Stimulated activated naive CD8-positive, alpha-beta T cell treated with anti-CD3 and anti-CD28 coated beads, Interleukin-15, amount 100 ng/mL, for 72 hours (primary cell): ENCODE results near the gene ZBTB24.

Experiments used
- ATAC-seq: fragments of 150-1000 bp; cut with Tn5 transposase; 2 replicates; pipeline ENCODE4 v1.10.0; 2021; ENCODE audit warnings: mild to moderate bottlenecking, moderate library complexity
- DNase-seq, 2 donors: peaks; one replicate each; pipeline ENCODE4 v3.0.0; 2021 to 2022
- H3K27ac Mint-ChIP-seq, 2 donors: one replicate each; pipeline ENCODE4 v1.8.0; 2022; ENCODE audit warnings: mild to moderate bottlenecking in 2 of 2, mixed read lengths in 2 of 2, moderate library complexity in 2 of 2
- H3K27me3 Mint-ChIP-seq: one replicate; pipeline ENCODE4 v1.8.0; 2022; ENCODE audit warnings: mixed read lengths
- H3K4me1 Mint-ChIP-seq: one replicate; pipeline ENCODE4 v1.8.0; 2022; ENCODE audit warnings: mild to moderate bottlenecking, mixed read lengths
- H3K4me3 Mint-ChIP-seq, 2 donors: one replicate each; pipeline ENCODE4 v1.8.0; 2022; ENCODE audit warnings: mild to moderate bottlenecking in 2 of 2, mixed read lengths in 2 of 2, moderate library complexity in 1 of 2
- H3K9me3 Mint-ChIP-seq, 2 donors: one replicate each; pipeline ENCODE4 v1.8.0; 2022; ENCODE audit warnings: mixed read lengths in 2 of 2

Gene ZBTB24

DNA sequence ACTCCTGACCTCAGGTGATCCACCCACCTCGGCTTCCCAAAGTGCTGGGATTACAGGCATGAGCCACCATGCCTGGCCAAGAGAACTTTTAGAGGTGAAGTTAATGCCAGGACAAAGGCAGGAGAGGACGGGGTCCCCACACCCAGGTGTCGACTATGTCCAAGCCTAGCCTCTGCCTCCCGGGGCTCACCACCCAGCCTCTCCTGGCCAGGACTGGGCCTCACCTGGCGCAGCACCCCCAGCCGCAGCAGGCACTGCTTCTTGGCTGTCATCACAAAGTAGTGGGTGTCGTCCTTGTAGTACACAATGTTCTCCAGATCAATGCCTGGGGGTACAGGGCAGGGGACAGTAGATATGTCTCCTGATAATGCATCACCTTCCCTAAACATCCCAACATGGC, 31.6 kb downstream of the ZBTB24 start:
- peaks cover 70% of the 10 kb centered on the region for H3K4me1 Mint-ChIP-seq
- H3K4me3 Mint-ChIP-seq = no peak overlapping the region
- ATAC-seq (no peak), DNase-seq (no peak)
- no peaks in the 10 kb centered on the region for H3K27me3 Mint-ChIP-seq
- H3K9me3 Mint-ChIP-seq = no peaks in the 10 kb centered on the region
- H3K27ac Mint-ChIP-seq = no peak overlapping the region

DNA sequence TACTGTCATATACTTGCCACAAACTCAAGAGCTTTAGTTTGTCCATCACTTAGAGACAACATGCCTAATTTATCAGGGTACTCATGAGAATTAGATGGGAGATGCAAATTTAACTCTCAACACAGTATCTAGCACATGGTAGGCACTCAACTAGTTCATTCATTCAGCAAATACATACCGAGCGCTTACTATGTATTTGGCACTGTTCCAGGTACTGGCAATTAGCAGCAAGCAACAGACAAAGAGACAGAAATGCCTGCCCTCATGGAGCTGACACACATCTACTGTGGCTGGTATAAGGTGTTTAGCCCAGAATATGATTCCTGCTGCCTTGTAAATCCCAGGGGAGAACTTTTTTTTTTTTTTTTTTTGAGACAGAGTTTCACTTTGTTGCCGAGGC, 32.2 kb downstream of the ZBTB24 start:
- no peaks in the 10 kb centered on the region for H3K9me3 Mint-ChIP-seq
- H3K4me3 Mint-ChIP-seq = no peak overlapping the region
- DNase-seq (no peak), ATAC-seq (no peak)
- H3K4me1 Mint-ChIP-seq = peaks cover 66% of the 10 kb centered on the region
- H3K27ac Mint-ChIP-seq = no peak overlapping the region
- H3K27me3 Mint-ChIP-seq = no peaks in the 10 kb centered on the region

DNA sequence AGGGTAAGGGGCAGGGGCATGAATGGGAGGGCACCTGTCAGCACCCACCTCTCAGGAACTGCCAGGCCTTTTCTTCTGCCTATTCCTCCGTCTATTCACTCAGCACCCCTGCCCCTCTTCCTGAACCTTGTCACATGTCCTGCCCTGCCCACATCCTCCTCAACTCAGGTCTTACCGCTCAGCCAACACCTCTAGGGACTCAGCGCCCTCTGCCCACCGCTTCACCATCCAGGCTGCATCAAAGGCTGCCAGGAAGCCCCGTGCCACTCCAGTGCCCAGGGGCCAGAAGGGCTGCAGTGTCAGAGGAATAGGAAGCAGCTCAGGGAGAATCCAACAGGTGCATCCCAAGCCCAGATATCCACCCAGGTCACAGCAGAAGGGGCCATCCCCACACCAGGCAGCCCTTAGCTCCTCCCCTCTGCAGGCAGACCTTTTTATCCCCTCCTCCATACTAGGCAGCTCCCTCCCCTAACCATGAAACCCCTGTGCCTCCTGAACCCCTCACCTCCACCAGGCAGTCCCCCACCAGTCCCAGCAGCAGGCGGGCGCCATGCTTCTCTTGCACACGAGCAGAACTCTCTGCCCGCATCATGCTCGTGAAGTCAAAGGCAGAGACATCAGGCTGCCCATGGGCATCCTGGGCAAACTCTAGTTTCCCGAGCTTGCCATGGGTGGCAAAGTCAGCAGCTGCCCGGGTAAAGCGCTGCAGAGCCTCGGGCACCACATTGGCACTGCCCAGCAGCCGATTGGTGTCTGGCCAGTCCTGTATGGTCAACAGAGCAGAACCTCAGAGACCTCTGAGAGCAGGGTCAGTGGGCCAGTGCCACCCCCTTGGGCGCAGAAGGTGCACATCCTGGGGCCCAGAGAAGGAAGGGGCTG, 33.0 kb downstream of the ZBTB24 start:
- peak in 1 of 2 donors; percentile 47 for DNase-seq
- no peaks in the 10 kb centered on the region for H3K27me3 Mint-ChIP-seq
- H3K4me1 Mint-ChIP-seq = peaks cover 72% of the 10 kb centered on the region
- H3K9me3 Mint-ChIP-seq = no peaks in the 10 kb centered on the region
- peak overlapping the region; percentile 83 to 90 for H3K27ac Mint-ChIP-seq
- H3K4me3 Mint-ChIP-seq = peak overlapping the region; percentile 21 to 76
- peak; percentile 70 for ATAC-seq

DNA sequence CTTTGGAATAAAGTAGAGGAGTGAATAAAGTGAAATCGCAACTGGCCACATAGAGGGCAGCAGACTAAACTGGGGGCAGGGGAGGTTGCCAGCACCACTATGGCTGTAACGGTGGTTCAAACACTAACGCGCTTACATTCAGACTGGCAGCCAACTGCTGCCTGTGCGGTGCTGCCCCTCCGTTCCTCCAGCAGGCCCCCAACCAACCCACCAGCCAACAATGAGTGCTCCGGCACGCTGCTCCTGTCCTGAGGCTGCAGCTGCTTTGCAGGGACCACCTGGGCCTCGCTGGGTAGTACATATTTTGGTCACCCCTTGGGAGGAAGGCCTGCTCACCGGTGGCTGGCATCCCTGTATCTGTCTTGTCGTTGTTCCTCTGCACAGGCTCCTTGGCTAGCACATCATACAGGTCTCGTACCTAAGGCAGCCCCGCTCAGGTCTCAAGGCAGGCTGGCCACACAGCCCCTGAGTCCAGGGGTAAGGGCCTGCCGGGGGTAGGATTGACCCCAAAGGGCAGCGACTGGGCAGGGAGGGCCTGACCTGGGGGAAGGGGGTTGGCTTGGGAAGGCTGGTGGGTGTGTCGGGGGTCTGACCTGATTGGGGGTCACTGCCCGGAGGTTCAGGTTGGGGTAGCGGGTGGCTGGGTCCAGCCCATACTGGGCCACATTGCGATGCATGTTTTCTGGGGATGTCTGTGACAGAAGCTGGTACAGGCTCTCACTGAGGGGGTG, 33.8 kb downstream of the ZBTB24 start:
- peaks cover 70% of the 10 kb centered on the region for H3K4me1 Mint-ChIP-seq
- H3K27ac Mint-ChIP-seq = no peak overlapping the region
- H3K4me3 Mint-ChIP-seq = no peak overlapping the region
- ATAC-seq = peak; percentile 27
- DNase-seq = no peak
- no peaks in the 10 kb centered on the region for H3K27me3 Mint-ChIP-seq
- H3K9me3 Mint-ChIP-seq = no peaks in the 10 kb centered on the region

DNA sequence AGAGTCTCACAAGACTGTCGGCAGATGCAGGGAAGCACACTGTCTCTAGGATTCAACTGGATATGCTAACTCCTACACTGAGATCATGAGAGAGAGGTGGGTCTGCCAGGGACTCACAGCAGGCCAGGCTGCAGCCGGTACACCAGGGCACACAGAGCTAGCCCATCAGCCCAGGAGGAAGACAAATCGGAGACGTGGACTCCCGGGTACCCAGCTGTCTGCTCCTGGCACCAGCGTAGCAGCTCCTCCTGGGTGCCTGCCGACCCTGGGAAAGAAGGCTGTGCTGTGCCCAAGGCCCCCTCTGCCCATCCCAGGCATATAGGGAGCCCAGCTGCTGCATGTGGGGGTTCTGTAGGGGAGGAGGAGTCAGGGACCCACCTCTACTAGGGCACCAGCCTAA, 34.4 kb downstream of the ZBTB24 start:
- Mint-ChIP-seq H3K4me1 (peaks cover 69% of the 10 kb centered on the region), H3K9me3 (no peaks in the 10 kb centered on the region), H3K27me3 (no peaks in the 10 kb centered on the region), H3K4me3 (no peak overlapping the region), H3K27ac (no peak overlapping the region)
- DNase-seq = no peak
- no peak for ATAC-seq

DNA sequence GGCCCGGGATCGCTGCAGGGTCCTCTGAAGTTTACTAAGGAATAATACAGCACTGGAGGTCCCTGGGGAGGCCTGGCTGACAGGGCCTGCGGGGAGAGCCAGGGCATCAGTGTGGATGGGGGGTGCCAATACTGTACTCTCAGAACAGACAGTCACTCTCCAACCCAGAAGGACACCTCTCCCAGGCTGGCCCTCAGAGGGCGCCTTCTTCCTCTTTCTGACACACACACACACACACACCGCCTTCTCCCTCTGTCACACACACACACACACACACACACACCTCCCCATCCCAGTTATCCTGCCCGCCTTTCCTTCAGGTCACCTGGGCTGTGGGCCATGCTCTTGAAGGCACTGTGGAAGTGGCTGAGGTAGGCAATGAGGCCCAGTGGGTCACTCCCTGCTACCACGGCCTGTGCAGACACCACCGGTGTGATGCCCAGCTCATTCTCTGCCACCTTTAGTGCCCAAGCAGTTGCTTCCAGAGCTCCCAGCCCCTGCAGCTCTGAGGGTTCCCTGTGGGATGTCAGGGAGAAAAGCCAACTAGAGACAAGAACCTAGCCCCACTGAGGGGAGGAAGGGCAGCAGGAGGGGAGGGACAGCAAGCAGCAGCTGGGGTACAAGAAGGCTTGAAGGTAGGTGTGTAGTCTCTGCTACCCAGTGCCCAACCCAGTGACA, 35.0 kb downstream of the ZBTB24 start:
- Mint-ChIP-seq H3K4me3 (no peak overlapping the region), H3K4me1 (peaks cover 69% of the 10 kb centered on the region), H3K9me3 (no peaks in the 10 kb centered on the region), H3K27ac (no peak overlapping the region), H3K27me3 (no peaks in the 10 kb centered on the region)
- DNase-seq (no peak), ATAC-seq (no peak)

DNA sequence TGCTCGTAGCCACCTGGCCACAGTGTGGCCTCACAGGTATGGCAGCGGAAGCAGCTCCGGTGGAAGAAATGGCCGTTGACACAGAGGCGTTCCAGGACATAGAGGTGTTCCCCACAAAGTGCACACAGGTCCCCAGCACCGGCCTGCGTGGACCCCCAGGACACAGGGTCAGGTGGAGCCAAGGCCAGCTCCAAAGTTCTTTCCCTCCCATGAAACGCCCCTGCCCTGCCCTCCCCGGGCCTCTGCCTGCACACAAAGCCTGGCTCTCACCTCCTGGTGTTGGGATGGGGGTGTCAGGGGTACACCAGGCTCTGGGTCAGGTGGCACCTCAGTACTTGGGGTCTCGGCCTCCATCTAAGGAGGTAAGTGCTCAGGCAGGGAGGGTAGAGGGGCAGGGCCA, 35.9 kb downstream of the ZBTB24 start:
- no peak for ATAC-seq
- Mint-ChIP-seq H3K27me3 (no peaks in the 10 kb centered on the region), H3K9me3 (no peaks in the 10 kb centered on the region), H3K27ac (no peak overlapping the region), H3K4me1 (peaks cover 69% of the 10 kb centered on the region), H3K4me3 (no peak overlapping the region)
- no peak for DNase-seq

DNA sequence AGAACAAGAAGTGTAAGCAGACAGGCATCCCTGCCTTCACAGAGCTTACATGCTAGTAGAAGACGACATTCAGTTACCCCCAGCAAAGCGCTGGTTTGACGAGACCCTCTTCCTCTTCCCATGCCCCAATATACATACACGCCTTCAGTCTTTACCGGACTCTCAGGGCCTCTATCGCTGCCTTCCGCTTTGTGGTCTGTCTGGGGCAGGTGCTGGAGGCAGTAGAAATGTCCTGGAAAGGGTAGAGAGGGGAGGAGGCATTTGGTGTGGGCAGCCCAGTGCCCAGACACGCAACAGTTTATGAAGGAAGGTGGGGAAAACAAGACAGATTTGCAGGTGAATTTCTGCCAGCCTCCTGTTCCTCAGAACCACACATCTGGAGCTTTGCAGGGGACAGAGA, 36.5 kb downstream of the ZBTB24 start:
- ATAC-seq (no peak), DNase-seq (no peak)
- H3K4me1 Mint-ChIP-seq = peaks cover 70% of the 10 kb centered on the region
- H3K4me3 Mint-ChIP-seq = no peak overlapping the region
- no peaks in the 10 kb centered on the region for H3K27me3 Mint-ChIP-seq
- no peaks in the 10 kb centered on the region for H3K9me3 Mint-ChIP-seq
- no peak overlapping the region for H3K27ac Mint-ChIP-seq

DNA sequence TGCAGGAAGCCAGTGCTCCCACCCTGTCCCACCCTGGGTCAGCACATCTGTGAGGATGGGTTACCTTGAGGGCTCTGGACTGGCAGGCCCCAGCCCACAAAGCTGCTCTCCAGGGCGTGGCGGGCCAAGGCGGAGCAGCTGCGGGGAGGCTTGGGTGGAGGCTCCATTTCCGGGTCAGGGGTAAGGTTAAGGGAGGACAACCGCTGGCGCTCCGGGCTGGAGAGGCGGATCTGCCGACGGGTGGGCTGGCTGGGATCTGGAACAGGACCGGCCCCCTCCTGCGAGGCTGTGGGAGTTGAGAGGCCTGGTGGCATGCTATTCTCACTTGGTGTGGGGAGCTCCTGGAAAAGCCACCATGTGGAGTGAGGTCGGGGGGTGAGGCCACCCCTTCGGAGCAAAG, 36.9 kb downstream of the ZBTB24 start:
- Mint-ChIP-seq H3K9me3 (no peaks in the 10 kb centered on the region), H3K4me3 (no peak overlapping the region), H3K4me1 (peaks cover 75% of the 10 kb centered on the region), H3K27me3 (no peaks in the 10 kb centered on the region), H3K27ac (no peak overlapping the region)
- ATAC-seq (no peak), DNase-seq (no peak)

DNA sequence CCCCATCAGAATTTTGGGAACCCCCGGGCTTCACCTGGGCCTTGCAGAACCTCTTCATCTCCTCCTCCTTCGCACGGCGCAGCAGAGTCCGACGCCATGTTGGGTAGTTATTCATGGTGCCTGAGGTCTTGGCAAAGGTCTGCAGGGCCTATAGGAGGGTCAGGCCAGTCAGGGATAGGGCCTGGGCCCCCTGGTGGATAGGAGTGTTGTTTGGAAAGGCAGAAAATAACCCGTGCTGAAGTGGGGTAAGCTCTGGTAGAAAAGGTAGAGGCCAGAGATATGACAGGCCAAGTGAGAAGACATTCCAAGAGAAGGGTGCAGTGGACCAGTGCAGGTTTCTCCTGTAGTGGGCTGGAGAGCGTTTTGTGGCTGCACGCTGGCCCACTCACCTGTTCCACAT, 37.6 kb downstream of the ZBTB24 start:
- DNase-seq = no peak
- ATAC-seq = no peak
- H3K27me3 Mint-ChIP-seq = no peaks in the 10 kb centered on the region
- H3K9me3 Mint-ChIP-seq = no peaks in the 10 kb centered on the region
- peaks cover 69% of the 10 kb centered on the region for H3K4me1 Mint-ChIP-seq
- peak overlapping the region in 1 of 2 donors; percentile 89 for H3K27ac Mint-ChIP-seq
- no peak overlapping the region for H3K4me3 Mint-ChIP-seq

DNA sequence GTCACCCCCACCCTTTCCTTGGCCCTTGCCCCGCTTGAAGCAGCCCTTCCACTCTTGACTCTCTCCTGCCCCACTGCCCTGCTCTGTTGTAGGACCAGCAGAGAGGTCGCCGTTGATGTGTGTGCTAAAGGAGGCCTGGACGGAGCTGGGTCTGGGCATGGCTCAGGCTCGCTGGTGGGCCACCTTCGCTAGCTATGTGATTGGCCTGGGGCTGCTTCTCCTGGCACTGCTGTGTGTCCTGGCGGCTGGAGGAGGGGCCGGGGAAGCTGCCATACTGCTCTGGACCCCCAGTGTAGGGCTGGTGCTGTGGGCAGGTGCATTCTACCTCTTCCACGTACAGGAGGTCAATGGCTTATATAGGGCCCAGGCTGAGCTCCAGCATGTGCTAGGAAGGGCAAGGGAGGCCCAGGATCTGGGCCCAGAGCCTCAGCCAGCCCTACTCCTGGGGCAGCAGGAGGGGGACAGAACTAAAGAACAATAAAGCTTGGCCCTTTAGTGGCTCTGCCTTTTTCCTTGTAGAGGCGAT, 39.5 kb downstream of the ZBTB24 start:
- Mint-ChIP-seq H3K9me3 (no peaks in the 10 kb centered on the region), H3K4me1 (peaks cover 50% of the 10 kb centered on the region), H3K27ac (peak overlapping the region in 1 of 2 donors; percentile 69), H3K27me3 (no peaks in the 10 kb centered on the region), H3K4me3 (no peak overlapping the region)
- DNase-seq (no peak), ATAC-seq (no peak)

DNA sequence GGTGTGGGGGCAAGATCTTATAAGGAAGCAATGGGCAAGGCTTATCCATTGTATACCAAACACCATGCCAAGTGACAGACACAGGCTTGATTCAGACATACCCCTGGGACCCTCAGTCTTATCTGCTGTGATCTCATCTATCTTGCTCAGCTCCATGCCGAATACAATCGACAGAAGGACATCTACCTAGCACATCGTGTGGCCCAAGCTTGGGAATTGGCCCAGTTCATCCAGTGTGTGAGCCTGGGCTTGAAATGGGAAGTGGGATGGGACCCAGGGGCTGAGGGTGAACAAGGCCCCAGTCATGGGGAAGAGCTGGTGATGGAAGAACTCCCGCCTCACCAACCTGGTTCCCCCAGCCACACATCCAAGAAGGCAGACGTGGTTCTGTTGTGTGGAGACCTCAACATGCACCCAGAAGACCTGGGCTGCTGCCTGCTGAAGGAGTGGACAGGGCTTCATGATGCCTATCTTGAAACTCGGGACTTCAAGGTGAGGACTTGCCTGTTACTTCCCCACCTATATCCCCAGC, 40.6 kb downstream of the ZBTB24 start:
- Mint-ChIP-seq H3K4me3 (peak overlapping the region; percentile 88 to 96), H3K4me1 (peaks cover 41% of the 10 kb centered on the region), H3K9me3 (no peaks in the 10 kb centered on the region), H3K27me3 (no peaks in the 10 kb centered on the region), H3K27ac (no peak overlapping the region)
- no peak for ATAC-seq
- DNase-seq = no peak

DNA sequence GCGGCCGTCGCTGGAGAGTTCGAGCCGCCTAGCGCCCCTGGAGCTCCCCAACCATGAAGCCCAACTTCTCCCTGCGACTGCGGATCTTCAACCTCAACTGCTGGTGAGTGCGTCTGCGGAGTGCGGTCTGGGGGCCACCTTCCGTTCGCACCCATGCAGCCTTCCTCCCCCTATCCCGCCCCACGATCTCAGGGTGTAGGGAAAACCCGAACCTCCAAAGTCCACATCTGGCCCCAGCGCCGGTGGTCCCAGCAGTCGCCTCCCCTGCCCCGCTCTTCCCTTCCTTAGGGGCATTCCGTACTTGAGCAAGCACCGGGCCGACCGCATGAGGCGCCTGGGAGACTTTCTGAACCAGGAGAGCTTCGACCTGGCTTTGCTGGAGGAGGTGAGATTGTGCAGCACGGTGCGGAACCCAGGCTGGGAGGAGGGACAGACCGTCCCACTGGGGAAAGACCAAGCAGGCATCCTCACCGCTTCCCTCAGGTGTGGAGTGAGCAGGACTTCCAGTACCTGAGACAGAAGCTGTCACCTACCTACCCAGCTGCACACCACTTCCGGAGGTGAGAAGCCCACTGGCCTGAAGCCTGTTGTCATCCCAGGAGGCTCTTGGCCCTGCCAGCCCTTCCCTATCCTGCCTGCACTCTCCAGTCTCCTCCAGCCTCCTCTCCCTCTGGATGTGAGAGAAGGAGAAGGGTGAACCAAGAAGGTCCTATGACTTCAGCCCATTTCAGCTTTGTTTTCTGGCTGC, 41.8 kb downstream of the ZBTB24 start:
- ATAC-seq = peak; percentile 34
- H3K4me3 Mint-ChIP-seq = peak overlapping the region; percentile 88 to 96
- no peaks in the 10 kb centered on the region for H3K9me3 Mint-ChIP-seq
- peak; percentile 32 to 45 for DNase-seq
- peak overlapping the region; percentile 92 to 94 for H3K27ac Mint-ChIP-seq
- H3K27me3 Mint-ChIP-seq = no peaks in the 10 kb centered on the region
- peaks cover 41% of the 10 kb centered on the region for H3K4me1 Mint-ChIP-seq

DNA sequence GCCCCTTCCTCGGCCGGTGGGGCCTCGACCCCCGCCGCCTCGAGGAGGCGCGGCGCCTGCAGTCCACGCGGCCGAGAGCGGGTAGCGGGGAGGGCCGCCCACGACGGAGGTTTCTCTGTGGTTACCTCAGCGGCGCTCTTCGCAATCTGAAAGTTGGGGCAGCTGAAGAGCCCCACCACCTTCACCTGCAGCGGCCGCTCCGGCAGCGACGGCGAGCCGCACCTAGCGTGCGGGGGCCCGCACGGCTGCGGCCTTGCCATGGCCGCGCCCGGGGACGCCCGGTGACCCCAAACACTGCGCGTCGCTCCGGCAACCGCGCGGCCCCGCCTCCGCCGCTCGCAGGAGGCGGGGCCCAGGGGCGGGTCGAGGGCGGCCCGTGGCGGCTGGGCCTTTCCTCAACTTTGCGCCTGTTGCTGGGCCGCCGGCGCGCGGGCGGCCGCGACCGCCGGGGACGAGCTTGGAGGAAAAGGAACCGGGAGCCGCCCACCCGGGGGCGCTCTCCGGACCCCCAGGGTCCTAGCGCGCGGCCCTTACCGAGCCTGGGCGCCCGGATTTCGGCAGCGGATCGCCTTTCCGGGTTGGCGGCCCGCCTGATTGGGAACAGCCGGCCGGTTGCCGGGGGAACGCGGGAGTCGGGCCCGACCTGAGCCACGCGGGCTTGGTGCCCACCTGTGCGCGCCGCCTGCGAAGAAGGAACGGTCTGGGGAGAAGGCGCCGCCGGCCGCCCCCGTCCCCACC, 42.5 kb downstream of the ZBTB24 start, which contains the start of the genes PPIL6 and SMPD2:
TSS of gene PPIL6 (minus strand) at position 298 of the 738 bp plus-strand sequence. CDS start at position 260, 38 bp downstream.
TSS of gene SMPD2 (plus strand) at position 394 of the 738 bp plus-strand sequence. CDS start 398 bp downstream, outside the sequence.
- H3K27me3 Mint-ChIP-seq = no peaks in the 10 kb centered on the region
- no peaks in the 10 kb centered on the region for H3K9me3 Mint-ChIP-seq
- DNase-seq (peak; percentile 76 to 78), ATAC-seq (peak; percentile 89)
- peak within 1 kb of the TSS; percentile 88 to 96 for H3K4me3 Mint-ChIP-seq
- H3K4me1 Mint-ChIP-seq = peaks cover 39% of the 10 kb centered on the region
- H3K27ac Mint-ChIP-seq = peak within 1 kb of the TSS; percentile 92 to 94
